Mucosa of descending colon (tissue), 3 donors: ENCODE data around the gene PRPH. TPM values are rescaled to one million over a fixed set of nuclear protein-coding genes. Genes with fewer than 3 reads are reported as not detected.

Experiments used
- ATAC-seq: fragments of 200-7000 bp; cut with Tn5 transposase; one replicate; pipeline ENCODE4 v1.9.1; 2020; ENCODE audit warnings: mild to moderate bottlenecking, moderate library complexity
- DNase-seq, 3 donors: peaks; one replicate each; pipeline ENCODE4 v3.0.0-alpha.2; 2020
- H3K36me3 ChIP-seq: fragments of 200-600 bp; one replicate; pipeline ENCODE4 v1.8.0; 2021; ENCODE audit warnings: low read depth, mild to moderate bottlenecking
- H3K4me1 ChIP-seq: fragments of 200-600 bp; one replicate; pipeline ENCODE4 v1.8.0; 2021; ENCODE audit warnings: low read depth, mild to moderate bottlenecking
- H3K4me3 ChIP-seq: fragments of 200-600 bp; one replicate; pipeline ENCODE4 v1.8.0; 2021; ENCODE audit warnings: mild to moderate bottlenecking
- H3K9me3 ChIP-seq: fragments of 200-600 bp; one replicate; pipeline ENCODE4 v1.8.0; 2021; ENCODE audit warnings: mild to moderate bottlenecking
- intact Hi-C, 2 donors: fragments of 100-400 bp; cut with DNase I in 1 of 2; cut with micrococcal nuclease in 1 of 2; formaldehyde crosslinking; loops; one replicate each; pipeline versions ENCODE4 v1.11.0 to v1.11.1; 2022; cut with DNase I, micrococcal nuclease
- total RNA-seq, 3 donors: library from RNA; stranded (reverse); fragmentation: NEBNext Ultra II Directional in 2 of 3; extraction: Animal tissue kit (Norgen Biotek cat#: 25700) in 2 of 3; gene quantifications; one replicate each; pipeline versions ENCODE4 v1.2.1 to v1.2.4, GENCODE V29; 2021 to 2023
- TF ChIP-seq, protein P1 (sequence below): fragments of 200-600 bp; IDR thresholded peaks from one replicate; pipeline ENCODE4 v1.8.0; 2022; ENCODE audit warnings: antibody characterized with exemption, mild to moderate bottlenecking
- donor health status: DM: no; HTN: no; CAD: no; lungs with moderate emphysema.
- donor health status: DM: no; HTN: no; CAD: no.
- donor health status: DM: no; HTN: yes; CAD: no.

Gene PRPH
- total RNA-seq, 3 donors from 2014 or later, result 5.1 to 69.5 (median 8.6) TPM

DNA sequence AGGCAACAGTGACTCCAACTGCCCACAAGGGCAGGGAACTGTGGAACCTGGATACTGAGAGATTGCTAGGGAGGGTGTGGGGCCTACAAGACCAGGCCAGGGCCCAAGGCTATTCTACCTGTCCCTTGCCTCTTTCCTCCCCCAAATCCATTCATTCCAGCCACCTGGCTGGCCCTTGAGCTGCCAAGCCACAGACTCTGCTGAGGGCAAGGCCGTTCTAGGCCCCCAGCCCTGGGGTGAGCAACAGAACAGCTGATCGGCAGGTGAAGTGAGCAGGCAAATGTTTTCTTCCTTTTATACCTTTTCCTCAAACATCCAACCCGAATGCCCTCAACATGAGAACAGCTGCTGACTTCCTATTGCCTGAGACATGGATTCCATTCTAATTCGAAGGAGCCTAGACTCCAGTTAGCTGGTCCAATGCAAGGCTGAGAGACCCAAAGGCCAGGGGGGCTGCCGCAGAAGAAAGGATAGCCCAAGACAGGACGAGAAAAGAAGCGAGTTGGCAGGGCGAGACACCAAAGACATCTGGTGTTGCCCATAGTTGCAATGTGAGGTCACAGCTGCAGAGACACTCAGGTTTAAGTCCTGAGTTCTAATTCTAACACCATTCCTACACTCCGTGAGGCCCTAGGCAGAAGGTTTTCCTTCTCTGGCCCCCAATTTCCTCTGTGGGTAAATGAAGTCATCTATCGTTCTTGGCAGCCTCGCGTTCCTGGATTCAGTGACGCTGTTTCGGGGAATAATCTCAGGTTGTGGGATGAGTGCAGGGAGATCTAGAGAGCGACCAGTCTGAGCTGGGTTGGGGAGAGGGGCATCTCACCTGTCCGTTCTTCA is 40.4 kb downstream of the PRPH start:
- no peak for ATAC-seq
- Histone ChIP-seq H3K4me3 (no peak overlapping the region), H3K4me1 (peaks cover 25% of the 10 kb centered on the region), H3K36me3 (no peaks in the 10 kb centered on the region), H3K9me3 (no peaks in the 10 kb centered on the region)
- TF ChIP-seq, protein P1, sequence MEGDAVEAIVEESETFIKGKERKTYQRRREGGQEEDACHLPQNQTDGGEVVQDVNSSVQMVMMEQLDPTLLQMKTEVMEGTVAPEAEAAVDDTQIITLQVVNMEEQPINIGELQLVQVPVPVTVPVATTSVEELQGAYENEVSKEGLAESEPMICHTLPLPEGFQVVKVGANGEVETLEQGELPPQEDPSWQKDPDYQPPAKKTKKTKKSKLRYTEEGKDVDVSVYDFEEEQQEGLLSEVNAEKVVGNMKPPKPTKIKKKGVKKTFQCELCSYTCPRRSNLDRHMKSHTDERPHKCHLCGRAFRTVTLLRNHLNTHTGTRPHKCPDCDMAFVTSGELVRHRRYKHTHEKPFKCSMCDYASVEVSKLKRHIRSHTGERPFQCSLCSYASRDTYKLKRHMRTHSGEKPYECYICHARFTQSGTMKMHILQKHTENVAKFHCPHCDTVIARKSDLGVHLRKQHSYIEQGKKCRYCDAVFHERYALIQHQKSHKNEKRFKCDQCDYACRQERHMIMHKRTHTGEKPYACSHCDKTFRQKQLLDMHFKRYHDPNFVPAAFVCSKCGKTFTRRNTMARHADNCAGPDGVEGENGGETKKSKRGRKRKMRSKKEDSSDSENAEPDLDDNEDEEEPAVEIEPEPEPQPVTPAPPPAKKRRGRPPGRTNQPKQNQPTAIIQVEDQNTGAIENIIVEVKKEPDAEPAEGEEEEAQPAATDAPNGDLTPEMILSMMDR, result no peak
- no peak for DNase-seq
- intact Hi-C loops, result loop anchor here in 1 of 2 donors (10.0 kb wide), 1 partner anchor 51 kb away; no protein-coding TSS in a partner anchor

DNA sequence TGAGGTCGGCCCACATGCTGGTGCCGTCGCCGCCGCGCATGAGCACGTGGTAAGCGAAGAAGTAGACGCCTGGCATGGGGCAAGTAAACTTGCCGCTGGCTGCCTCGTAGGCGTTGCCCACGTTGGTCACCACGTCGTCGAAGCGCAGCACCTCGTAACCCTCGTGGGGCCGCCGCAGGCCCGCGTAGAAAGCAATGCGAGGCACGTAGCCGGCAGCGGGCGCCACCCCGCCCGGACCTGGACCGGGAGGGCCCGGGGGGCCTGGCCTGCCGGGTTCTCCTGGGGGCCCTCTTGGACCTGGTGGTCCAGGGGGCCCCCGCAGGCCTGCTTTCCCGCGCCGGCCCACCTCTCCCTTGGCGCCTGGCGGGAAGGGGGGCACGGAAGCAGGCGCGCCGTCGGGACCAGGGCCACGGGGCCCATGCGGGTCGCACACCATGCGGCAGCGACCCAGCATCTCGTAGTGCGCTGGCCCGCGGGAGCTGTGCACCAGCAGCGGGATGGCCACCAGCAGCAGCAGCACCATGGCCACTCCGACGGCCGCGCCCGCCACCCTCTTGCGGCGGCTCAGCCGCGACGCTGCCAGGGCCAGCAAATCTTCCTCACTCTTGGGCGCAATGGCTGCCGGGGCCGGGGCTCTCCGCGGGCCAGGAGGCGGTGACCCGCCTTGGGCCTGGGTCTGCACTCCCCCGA is 41.2 kb downstream of the PRPH start:
- intact Hi-C loops, result loop anchor here in 1 of 2 donors (10.0 kb wide), 1 partner anchor 51 kb away; no protein-coding TSS in a partner anchor
- Histone ChIP-seq H3K4me3 (no peak overlapping the region), H3K9me3 (no peaks in the 10 kb centered on the region), H3K4me1 (peaks cover 25% of the 10 kb centered on the region), H3K36me3 (no peaks in the 10 kb centered on the region)
- ATAC-seq (no peak), DNase-seq (no peak)
- TF ChIP-seq, protein P1, result no peak

DNA sequence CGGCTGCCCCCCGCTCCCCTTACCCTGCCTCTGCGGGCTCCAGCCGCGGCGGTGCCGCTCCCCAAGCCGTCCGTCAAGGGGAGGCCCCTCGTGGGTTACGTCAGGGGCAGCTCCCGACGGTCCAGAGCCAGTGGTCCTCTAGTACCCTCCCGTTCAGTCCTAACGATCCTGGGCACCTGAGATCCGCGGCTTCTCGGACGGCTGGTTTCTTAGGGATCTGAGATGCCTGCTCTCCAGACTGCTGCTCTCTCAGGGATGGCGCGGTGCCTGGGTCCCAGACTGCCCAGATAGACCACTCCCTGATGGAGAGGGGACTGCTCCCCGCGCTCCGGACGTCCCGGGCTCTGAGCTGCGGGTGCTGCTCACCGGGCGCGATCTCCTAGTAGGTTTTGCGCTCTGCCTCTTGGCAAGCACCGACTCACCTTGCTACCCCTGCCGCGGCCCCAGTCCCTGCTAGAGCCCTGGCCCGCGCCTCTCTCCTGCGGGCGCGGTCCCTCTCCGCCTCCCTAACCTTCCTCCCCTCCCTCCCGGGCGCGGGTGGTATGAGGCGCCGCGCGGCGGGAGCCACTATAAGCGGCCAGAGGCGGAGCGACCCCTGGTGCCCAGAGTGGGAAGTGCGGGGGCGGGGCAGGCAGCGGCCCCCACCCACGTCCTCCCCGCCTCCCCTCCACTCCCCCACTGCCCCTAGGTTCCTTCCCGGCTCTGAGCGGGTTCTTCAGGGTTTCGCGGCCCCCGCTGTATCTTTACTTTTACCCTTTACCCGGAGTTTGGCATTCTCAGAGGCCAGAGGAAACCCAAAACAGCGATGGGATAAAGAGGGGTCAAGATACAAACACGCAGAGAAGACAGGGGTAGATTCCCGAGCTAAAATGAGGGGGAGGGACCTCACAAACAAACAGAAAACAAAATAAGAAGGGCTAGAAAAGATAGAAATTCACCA is 42.0 kb downstream of the PRPH start, which contains the start of gene C1QL4:
Gene C1QL4 (minus strand): TSS at position 544 of the 940 bp plus-strand sequence. CDS start 711 bp downstream, outside the sequence.
- DNase-seq, result peak; percentile 81 to 93 (median 91)
- TF ChIP-seq, protein P1, result peak; percentile 97
- intact Hi-C loops, result loop anchor here in 1 of 2 donors (10.0 kb wide), 1 partner anchor 52 kb away; no protein-coding TSS in a partner anchor
- Histone ChIP-seq H3K4me3 (no peak within 1 kb of the TSS), H3K9me3 (no peaks in the 10 kb centered on the region), H3K36me3 (no peaks in the 10 kb centered on the region), H3K4me1 (peaks cover 18% of the 10 kb centered on the region)
- ATAC-seq, result peak; percentile 93

DNA sequence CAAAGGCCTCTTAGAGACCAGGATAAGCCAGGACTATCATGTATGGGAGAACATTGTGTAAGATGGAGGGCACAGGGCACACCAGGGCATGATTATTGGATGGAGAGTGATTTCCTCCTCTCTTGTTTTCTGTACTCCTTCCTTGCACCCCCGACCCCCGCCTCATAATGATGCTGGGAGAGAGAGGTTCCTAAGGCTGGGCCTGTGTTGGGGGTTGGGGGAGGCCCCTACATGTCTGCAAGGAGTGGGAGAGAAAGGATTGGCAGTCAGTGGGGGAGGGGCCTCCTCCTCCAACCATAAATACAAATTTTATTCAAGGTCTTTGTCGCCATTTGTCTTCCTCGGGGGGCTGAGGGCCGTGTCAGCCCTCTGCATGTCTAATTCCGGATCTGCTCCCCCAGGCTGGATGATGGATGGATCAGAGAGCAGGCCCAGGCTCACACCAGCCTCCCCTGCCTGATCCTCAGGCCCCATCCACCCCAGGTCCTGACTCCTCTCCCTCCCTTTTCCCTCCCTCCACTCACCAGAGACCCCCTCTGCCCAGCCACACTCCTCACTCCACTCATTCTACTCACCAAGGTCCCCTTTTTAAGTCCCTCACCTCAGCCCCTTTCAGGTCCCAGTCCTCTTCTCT is 44.0 kb downstream of the PRPH start:
- intact Hi-C loops, result loop anchor here in 1 of 2 donors (10.0 kb wide), 1 partner anchor 54 kb away; no protein-coding TSS in a partner anchor
- no peak overlapping the region for H3K4me3 ChIP-seq
- TF ChIP-seq, protein P1, result no peak
- no peaks in the 10 kb centered on the region for H3K36me3 ChIP-seq
- peaks cover 27% of the 10 kb centered on the region for H3K4me1 ChIP-seq
- ATAC-seq (no peak), DNase-seq (no peak)
- H3K9me3 ChIP-seq, result no peaks in the 10 kb centered on the region
